Tibial artery (tissue), 4 donors: ENCODE measurements around the gene DVL2.

Source experiments
- DNase-seq, 2 donors: peaks; one replicate each; pipeline ENCODE4 v3.0.0-alpha.2; 2019
- H3K27ac ChIP-seq, 2 donors: fragments of 200-600 bp; sonication (generic) in 1 of 2; 1 replicate in 1 of 2; 2 replicates in 1 of 2; pipeline ENCODE4 v1.5.1; 2018 to 2019; ENCODE audit warnings: mild to moderate bottlenecking in 1 of 2
- H3K27me3 ChIP-seq, 2 donors: fragments of 200-600 bp; sonication (generic) in 1 of 2; one replicate each; pipeline versions ENCODE4 v1.5.1 to v1.6.0; 2016 to 2019
- H3K36me3 ChIP-seq, 3 donors: fragments of 200-600 bp; sonication (generic) in 2 of 3; one replicate each; pipeline ENCODE4 v1.5.1; 2016 to 2019; ENCODE audit warnings: mild to moderate bottlenecking in 2 of 3
- H3K4me1 ChIP-seq, 4 donors: fragments of 200-600 bp; sonication (generic) in 2 of 4; 1 replicate in 3 of 4; 2 replicates in 1 of 4; pipeline ENCODE4 v1.5.1; 2016 to 2019
- H3K4me3 ChIP-seq, 2 donors: fragments of 200-600 bp; sonication (generic) in 1 of 2; 1 replicate in 1 of 2; 2 replicates in 1 of 2; pipeline ENCODE4 v1.5.1; 2018 to 2019; ENCODE audit warnings: mild to moderate bottlenecking in 2 of 2
- H3K9me3 ChIP-seq, 3 donors: fragments of 200-600 bp; sonication (generic) in 1 of 3; one replicate each; pipeline ENCODE4 v1.5.1; 2016 to 2019
- intact Hi-C: fragments of 100-400 bp; cut with DNase I; formaldehyde crosslinking; loops from one replicate; pipeline ENCODE4 v1.15.0; 2023; ENCODE audit warnings: low total_unique reads
- TF ChIP-seq, protein P1 (sequence below), 2 experiments: fragments of 200-600 bp in 1 of 2; fragments of 450-650 bp in 1 of 2; IDR thresholded peaks; one replicate each; pipeline ENCODE4 v1.5.1; 2017 to 2019; ENCODE audit warnings: antibody characterized with exemption in 2 of 2, mild to moderate bottlenecking in 1 of 2, moderate library complexity in 1 of 2

DVL2 gene

DNA sequence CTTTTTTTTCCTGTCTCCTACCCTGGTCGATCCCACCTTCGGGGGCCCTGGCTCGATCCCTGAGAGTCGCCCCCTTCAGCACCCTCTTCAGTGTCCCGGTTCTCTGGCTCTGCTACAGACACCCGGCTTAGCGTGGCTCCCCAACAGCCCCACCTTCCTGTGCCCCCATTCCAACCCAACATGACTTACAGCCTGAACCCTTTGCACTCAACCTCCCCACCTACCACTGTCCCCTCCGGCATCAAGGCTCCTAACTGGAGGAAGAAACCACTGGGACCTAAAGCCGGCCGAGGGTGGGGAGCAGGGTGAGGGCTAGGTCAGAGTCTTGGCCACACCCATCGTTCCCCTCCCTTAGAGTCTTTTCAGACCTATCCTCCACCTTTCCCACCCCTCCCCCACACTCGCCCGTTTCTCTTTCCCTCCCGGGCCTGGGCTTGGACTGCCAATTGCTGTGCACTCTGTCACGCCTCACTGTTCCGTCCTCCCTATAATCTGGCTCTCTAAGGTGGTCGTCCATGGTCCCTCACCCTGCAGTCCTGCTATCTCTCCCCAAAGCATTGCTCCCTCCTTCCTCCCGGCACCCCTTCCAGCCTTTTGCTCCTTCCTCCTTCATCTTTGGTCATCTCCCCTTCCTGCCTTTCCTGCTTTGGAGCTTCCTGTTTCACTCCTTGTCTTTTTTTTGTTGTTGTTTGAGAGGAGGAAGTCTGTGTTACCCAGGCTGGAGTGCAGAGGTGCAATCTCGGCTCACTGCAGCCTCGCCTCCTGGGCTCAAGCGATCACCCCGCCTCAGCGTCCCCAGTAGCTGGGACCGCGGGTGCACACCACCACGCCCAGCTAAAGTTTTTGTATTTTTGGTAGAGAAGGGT is 28.9 kb upstream of the DVL2 start:
- intact Hi-C loops = loop anchor here (5.0 kb wide), 1 partner anchor 39 kb away; no protein-coding TSS in a partner anchor
- H3K27ac ChIP-seq = no peak overlapping the region
- no peaks in the 10 kb centered on the region for H3K9me3 ChIP-seq
- TF ChIP-seq, protein P1, sequence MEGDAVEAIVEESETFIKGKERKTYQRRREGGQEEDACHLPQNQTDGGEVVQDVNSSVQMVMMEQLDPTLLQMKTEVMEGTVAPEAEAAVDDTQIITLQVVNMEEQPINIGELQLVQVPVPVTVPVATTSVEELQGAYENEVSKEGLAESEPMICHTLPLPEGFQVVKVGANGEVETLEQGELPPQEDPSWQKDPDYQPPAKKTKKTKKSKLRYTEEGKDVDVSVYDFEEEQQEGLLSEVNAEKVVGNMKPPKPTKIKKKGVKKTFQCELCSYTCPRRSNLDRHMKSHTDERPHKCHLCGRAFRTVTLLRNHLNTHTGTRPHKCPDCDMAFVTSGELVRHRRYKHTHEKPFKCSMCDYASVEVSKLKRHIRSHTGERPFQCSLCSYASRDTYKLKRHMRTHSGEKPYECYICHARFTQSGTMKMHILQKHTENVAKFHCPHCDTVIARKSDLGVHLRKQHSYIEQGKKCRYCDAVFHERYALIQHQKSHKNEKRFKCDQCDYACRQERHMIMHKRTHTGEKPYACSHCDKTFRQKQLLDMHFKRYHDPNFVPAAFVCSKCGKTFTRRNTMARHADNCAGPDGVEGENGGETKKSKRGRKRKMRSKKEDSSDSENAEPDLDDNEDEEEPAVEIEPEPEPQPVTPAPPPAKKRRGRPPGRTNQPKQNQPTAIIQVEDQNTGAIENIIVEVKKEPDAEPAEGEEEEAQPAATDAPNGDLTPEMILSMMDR (IDR thresholded peaks at IDR 0.05) = no peak
- H3K4me1 ChIP-seq = peaks cover 0 to 38% (median 21%) of the 10 kb centered on the region in 4 donors
- no peak for DNase-seq
- H3K4me3 ChIP-seq = no peak overlapping the region
- peaks cover 6 to 69% of the 10 kb centered on the region in 2 donors for H3K27me3 ChIP-seq
- H3K36me3 ChIP-seq = peaks cover 6 to 21% (median 17%) of the 10 kb centered on the region in 3 donors

DNA sequence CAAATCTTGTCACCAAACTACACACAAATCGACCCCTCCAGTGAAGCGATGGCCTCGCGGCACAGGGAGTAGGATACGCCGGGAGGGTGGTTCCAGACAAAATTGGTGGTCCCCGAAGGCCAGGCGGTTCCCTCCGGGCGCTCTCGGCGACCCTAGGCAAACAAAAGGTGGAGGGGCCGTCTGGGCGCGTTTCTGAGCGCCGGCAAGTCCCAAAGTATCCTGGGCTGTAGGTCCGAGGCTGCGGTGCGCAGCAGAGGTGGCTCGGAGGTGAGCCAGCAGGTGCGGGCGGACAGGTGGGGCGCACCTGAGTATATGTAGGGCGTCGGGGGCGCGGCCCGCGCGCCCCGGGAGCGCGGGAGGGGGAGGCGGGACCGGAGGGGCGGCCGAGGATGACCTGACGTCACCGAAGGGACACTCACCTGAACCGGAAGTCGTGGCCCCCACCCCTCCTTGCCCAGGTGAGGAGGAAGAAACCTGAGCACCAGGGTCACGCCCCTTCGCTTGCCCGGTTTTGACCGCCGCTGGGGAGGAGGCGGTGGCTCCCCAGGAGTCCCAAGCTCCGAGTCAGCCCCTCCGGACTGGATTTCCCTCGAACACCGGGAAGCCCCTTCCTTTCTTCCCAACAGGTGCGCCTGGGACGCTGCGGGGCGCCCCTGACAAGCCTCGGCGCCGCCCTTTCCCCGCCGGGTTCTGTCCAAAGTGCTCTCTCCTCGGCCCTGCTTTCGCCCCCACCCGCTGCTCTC is 28.0 kb upstream of the DVL2 start, which contains the start of gene CLDN7:
CLDN7 (minus strand) TSS at position 287 of the 743 bp plus-strand sequence. CDS start 435 bp downstream, outside the sequence.
- TF ChIP-seq, protein P1 (IDR thresholded peaks at IDR 0.05) = no peak
- no peak within 1 kb of the TSS for H3K27ac ChIP-seq

DNA sequence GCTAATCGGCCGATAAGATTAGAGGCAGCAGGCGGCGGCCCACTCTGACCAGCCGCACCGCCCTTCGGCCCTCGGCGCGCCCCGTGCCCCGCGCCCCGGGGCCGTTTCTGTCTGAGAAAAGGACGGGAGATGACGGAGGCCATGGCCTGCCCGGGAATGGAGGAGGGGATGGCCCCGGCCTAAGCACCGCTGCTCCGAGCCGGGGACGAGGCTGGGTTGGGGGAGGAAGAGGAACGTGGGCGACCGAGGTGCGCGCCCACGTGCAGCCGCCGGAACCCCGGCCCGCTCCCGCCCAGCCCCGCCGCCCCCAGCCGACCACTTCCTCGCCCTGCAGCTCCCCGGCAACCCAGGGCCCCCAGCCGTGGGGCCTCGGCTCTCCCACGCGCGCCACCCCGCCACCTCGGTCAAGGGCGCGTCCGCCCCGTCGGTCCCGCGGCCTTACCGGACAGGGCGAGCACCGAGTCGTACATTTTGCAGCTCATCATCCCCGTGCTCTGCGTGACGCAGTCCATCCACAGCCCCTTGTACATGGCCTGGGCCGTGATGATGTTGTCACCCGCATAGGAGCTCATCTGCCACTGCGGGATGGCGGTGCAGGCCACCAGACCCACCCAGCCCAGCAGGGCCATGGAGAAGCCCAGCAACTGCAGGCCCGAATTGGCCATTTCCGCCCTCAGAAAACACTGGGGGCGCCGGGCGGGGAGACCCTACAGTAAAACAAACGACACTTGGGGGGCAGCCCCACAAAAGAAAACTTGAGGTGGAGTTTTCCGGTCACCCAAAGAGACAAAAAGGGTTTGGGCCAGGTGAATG is 27.3 kb upstream of the DVL2 start:
- no peaks in the 10 kb centered on the region for H3K9me3 ChIP-seq
- H3K4me3 ChIP-seq = peak overlapping the region; percentile 32 to 52
- intact Hi-C loops = loop anchor here (5.0 kb wide), 1 partner anchor 41 kb away; no protein-coding TSS in a partner anchor
- TF ChIP-seq, protein P1 (IDR thresholded peaks at IDR 0.05) = no peak
- H3K36me3 ChIP-seq = peaks cover 16 to 37% (median 31%) of the 10 kb centered on the region in 3 donors
- DNase-seq = no peak
- H3K27me3 ChIP-seq = peaks cover 6 to 60% of the 10 kb centered on the region in 2 donors
- peaks cover 0 to 38% (median 21%) of the 10 kb centered on the region in 4 donors for H3K4me1 ChIP-seq
- no peak overlapping the region for H3K27ac ChIP-seq

More for the DNA sequence above, 28.0 kb upstream of the DVL2 start, which contains the start of gene CLDN7:
- intact Hi-C loops = loop anchor here (5.0 kb wide), 1 partner anchor 40 kb away; no protein-coding TSS in a partner anchor
- Histone ChIP-seq H3K4me1 (peaks cover 0 to 38% (median 21%) of the 10 kb centered on the region in 4 donors), H3K36me3 (peaks cover 9 to 29% (median 23%) of the 10 kb centered on the region in 3 donors), H3K27me3 (peaks cover 6 to 65% of the 10 kb centered on the region in 2 donors), H3K9me3 (no peaks in the 10 kb centered on the region), H3K4me3 (peak within 1 kb of the TSS; percentile 32 to 52)
- no peak for DNase-seq

DNA sequence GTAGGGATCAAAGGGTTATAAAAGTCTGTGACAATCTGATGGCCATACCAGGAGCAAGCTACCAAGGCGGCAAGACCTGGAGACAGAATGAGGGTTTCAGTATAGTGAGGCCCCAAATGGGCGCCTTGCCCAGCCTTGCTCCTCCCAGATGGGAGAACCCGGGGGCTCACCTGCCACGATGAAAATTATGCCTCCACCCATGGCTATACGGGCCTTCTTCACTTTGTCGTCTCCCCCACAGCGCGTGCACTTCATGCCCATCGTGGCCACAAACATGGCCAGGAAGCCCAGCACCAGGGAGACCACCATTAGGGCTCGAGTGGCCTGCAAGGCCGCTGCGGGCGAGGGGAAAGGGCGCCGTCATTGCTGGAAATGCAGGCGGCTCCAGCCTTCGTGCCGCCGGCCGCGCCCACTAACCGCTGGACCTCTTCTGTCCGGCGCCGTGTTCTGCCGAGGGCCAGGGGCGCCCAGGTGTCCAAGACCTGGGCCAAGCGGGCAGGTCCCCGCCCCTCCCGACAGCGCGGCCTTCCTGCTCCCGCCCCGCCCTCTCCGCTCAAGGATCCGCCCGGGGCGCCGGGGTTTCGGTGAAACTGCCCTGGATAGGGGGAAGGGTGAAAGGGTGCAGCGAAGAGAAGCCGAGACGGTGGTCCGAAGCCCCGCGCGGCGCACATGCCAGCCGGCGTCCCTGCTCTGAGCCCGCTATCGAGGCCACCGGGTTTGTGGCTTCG is 26.5 kb upstream of the DVL2 start:
- intact Hi-C loops = loop anchor here (5.0 kb wide), 1 partner anchor 41 kb away; no protein-coding TSS in a partner anchor
- Histone ChIP-seq H3K27me3 (peaks cover 6 to 56% of the 10 kb centered on the region in 2 donors), H3K36me3 (peaks cover 19 to 45% (median 38%) of the 10 kb centered on the region in 3 donors), H3K4me1 (peaks cover 0 to 38% (median 21%) of the 10 kb centered on the region in 4 donors), H3K9me3 (no peaks in the 10 kb centered on the region), H3K27ac (no peak overlapping the region), H3K4me3 (peak overlapping the region; percentile 32 to 52)
- TF ChIP-seq, protein P1 (IDR thresholded peaks at IDR 0.05) = no peak
- DNase-seq = no peak
